Muscle of back (tissue), 11 donors: ENCODE results near the gene CAPN10. TPM values are rescaled to one million over a fixed set of nuclear protein-coding genes. Genes with fewer than 3 reads are reported as not detected.
"Not testable (repeated sequence)": the region's sequence is repeated elsewhere in the genome, so short reads cannot be mapped to it uniquely, and the experiment has no call there.

Experiments
- DNase-seq, 3 donors: peaks; one replicate each; pipeline versions ENCODE4 v3.0.0 to v3.0.0-alpha.2; 2013
- polyA plus RNA-seq, 10 donors: library from polyadenylated mRNA; unstranded; fragments of 120-200 nt; gene quantifications; one replicate each; pipeline ENCODE4 v1.2.1, GENCODE V29; 2013; ENCODE audit not compliant: insufficient read length in 10 of 10

The CAPN10 gene
- polyA plus RNA-seq, 10 donors, result 11.0 to 22.2 (median 15.0) TPM

GRCh38 chr2:240602266-240603050 lies 15.9 kb downstream of the CAPN10 start:
- DNase-seq, result no peak

GRCh38 chr2:240603081-240603835 lies 16.7 kb downstream of the CAPN10 start:
- no peak for DNase-seq

DNA sequence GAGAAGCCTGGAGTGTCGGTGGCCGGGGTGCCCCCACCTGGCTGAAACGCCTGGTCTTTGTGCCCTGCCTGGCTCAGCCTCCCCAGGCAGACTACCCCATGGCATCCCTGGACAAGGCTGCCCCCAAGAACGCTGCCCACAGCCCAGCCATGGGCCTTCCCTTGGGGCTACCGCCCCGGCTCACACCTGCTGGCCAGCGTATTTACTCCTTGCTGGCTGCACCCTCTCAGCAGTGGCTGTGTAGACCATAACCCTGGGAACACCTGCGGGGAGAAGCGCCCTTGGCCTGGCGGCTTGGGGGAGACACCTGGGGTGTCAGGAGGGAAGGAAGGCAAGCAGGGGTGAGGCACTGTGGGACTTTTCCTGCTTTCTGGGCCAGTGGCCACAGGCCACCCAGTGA lies 17.3 kb downstream of the CAPN10 start:
- no peak for DNase-seq

- peak in 2 of 3 donors; percentile 56 to 75 for DNase-seq
Observed at GRCh38 chr2:240604291-240604938, 17.9 kb downstream of the CAPN10 start.

- DNase-seq, result no peak
Observed at GRCh38 chr2:240604939-240605716, 18.6 kb downstream of the CAPN10 start.

GRCh38 chr2:240605867-240606743 lies 19.6 kb downstream of the CAPN10 start:
- DNase-seq, result no peak

GRCh38 chr2:240611601-240612210 lies 25.2 kb downstream of the CAPN10 start:
- no peak for DNase-seq

DNA sequence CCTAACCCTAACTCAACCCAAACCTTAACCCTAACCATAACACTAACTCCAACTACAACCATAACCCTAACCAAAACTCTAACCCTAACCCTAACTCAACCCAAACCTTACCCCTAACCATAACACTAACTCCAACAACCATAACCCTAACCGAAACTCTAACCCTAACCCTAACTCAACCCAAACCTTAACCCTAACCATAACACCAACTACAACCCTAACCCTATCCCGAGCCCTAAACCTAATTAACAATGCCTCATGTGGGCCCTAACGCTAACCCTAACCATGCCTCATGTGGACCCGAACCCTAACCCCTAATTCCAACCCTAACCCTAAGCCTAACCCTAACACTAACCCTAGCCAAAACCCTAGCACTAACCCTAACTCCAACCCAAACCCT lies 27.2 kb downstream of the CAPN10 start:
- no peak for DNase-seq

GRCh38 chr2:240614391-240614790 lies 27.9 kb downstream of the CAPN10 start:
- DNase-seq, result no peak

GRCh38 chr2:240615396-240615795 lies 28.9 kb downstream of the CAPN10 start:
- no peak for DNase-seq

DNA sequence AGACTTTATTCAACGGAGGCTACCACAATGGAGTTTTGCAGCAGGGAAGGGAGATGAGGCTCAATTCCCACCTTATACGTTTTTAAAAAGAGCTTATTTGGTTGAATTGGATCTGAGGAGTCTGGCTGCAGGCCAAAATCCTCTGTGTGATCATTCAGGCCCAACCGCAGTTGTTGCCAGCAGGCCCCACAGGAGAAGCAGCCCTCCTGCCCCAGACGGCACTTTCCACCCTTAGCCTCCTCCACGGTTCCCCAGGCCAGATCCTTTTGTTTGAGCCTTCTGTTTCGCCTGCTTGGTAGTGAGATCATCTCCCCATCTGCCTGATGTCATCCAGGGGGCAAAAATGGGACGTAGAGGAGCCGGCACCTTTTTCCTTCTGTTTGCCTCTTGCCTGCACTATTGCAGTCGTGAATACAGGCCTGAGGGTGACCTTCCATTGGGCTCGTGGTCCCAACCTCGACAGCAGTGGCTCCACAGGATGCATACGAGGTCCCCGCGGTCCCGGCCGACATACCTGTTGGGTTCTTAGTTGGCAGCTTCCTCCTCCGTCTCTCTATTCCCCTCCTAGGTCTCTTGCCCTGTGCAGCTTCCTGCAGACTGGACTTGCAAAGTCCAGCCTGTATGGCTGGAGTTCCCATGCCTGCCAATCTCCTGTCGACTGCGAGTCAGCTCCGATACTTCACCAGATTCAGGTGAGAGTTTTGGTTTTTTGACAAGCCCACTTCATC lies 29.4 kb downstream of the CAPN10 start:
- no peak for DNase-seq

- DNase-seq, result not testable (repeated sequence)
Observed at GRCh38 chr2:240616860-240617666, 30.5 kb downstream of the CAPN10 start.

DNA sequence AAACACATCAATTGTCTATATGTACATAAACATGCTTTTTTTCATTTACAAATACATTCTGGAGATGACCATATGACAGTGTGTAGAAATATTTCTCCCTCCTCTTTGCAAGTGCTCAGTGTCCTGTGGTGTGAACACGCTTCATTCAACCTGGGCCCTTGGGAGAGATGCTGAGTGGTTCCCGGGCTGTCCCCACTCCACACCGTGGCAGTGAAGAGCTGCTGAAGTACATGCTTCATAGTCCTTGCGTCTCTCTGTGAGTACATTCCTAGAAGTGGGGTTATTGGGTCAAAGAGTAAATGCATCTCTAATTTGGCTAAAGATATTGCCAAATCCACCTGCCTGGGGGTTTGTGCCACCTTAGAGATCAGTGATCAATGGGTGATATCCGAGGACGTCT lies 32.2 kb downstream of the CAPN10 start:
- DNase-seq, result no peak

- DNase-seq, result no peak
Observed at GRCh38 chr2:240619506-240620148, 33.1 kb downstream of the CAPN10 start.

DNA sequence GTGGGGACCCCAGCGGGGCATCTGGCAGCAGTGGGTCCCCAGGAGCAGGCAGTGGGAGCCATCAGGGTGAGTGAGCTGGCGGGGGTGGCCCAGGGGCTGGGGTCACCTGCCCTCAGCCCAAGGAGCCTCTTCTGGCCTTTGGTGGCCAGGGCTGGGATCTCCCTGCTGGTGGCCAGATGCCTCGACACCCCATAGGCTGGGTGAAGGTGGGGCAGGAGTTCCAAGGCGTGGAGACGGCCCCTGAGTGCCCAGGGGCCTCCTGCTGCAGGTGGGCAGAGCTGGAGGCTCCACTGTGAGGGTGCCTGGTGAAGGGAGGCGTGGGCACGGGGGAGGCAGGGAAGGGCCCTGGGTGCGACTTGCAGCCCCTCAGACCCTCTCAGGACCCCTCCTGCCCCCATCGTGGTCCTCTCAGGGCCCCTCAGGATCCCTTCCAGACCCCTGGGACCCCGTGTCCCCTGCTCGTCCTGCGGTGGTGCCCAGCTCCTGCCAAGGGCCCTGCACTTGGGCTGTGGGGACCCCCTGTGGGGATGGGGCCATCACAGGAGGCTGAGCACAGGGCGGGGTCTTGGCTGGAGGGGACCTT lies 33.7 kb downstream of the CAPN10 start:
- no peak for DNase-seq

DNA sequence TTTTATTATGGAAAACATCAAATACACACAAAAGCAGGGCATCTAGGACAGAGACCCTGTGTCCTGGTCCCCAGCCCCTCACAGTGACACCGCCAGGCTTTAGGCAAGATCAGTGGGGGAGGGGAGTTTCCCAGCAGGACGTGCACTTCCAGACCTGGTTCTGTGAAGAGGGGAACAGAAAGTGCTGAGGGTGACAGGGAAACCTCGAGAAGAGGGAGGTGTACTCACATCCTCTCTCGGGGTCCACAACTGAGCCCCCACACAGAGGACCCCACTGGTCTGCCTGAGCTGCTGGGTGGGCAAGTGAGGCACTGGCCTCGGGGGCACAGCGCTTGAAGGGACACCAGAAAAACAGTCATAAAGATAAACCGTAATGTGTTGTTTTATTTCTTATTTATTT lies 34.3 kb downstream of the CAPN10 start:
- no peak for DNase-seq

DNA sequence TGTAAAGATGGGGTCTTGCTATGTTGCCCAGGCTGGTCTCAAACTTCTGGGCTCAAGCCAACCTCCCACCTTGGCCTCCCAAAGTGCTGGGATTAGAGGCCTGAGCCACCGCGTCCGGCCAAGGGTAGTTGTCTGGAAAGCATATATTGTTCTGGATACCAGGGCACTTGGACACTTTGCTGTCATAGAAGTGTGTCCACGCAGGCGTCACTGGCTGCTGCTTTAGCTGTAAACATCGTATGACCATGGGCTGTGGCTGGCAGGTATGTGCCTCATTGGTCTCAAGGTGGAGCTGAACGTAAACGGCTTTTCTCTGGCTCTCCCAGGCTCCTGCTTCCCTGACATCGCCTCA lies 35.5 kb downstream of the CAPN10 start:
- DNase-seq, result no peak
